GM12892 (cell line): ENCODE data around the gene C16orf78.

ENCODE experiments used
- POLR2A ChIP-seq: IDR thresholded peaks from 2 replicates; pipeline ENCODE4 v1.6.1; 2011; ENCODE audit warnings: low read depth, low read length, control low read depth
- POLR2AphosphoS5 ChIP-seq: IDR thresholded peaks from 2 replicates; pipeline ENCODE4 v1.6.1; 2011; ENCODE audit warnings: low read depth, low read length, control low read depth

- no peak for TF ChIP-seq POLR2AphosphoS5
- TF ChIP-seq POLR2A, result no peak
Measured at GRCh38 chr16:49437344-49437743, 63.7 kb downstream of the C16orf78 start.
